HG03095 (cell line): ENCODE measurements around the gene TRIM47.
"Not testable (repeated sequence)": the region's sequence is repeated elsewhere in the genome, so short reads cannot be mapped to it uniquely, and the experiment has no call there.

Experiments used
- ATAC-seq: cut with Tn5 transposase; IDR thresholded peaks from one replicate; pipeline ENCODE4 v1.9.1; 2021; ENCODE audit warnings: moderate library complexity; ENCODE audit not compliant: unreplicated experiment

Gene TRIM47

GRCh38 chr17:75891605-75892555 is 13.5 kb upstream of the TRIM47 start:
- no peak for ATAC-seq

GRCh38 chr17:75891022-75891604 is 12.7 kb upstream of the TRIM47 start:
- no peak for ATAC-seq

- ATAC-seq = no peak
Observed at GRCh38 chr17:75889454-75889853, 11.1 kb upstream of the TRIM47 start.

- ATAC-seq = no peak
Observed at GRCh38 chr17:75888484-75888883, 10.1 kb upstream of the TRIM47 start.

GRCh38 chr17:75885860-75886259 is 7.5 kb upstream of the TRIM47 start:
- ATAC-seq = not testable (repeated sequence)

- ATAC-seq = no peak
Observed at GRCh38 chr17:75885431-75885830, 7.0 kb upstream of the TRIM47 start.

GRCh38 chr17:75881678-75882454 is 3.5 kb upstream of the TRIM47 start:
- no peak for ATAC-seq

- ATAC-seq = no peak
Observed at GRCh38 chr17:75880266-75880665, 1.9 kb upstream of the TRIM47 start.

GRCh38 chr17:75877752-75878173 is 618 bp downstream of the TRIM47 start:
- ATAC-seq = peak; percentile 63

GRCh38 chr17:75876938-75877751 is 1.2 kb downstream of the TRIM47 start:
- no peak for ATAC-seq

GRCh38 chr17:75876190-75876937 is 2.0 kb downstream of the TRIM47 start:
- no peak for ATAC-seq

- no peak for ATAC-seq
Observed at GRCh38 chr17:75875940-75876189, 2.5 kb downstream of the TRIM47 start.

- no peak for ATAC-seq
Observed at GRCh38 chr17:75875182-75875939, 3.0 kb downstream of the TRIM47 start.

- ATAC-seq = no peak
Observed at GRCh38 chr17:75874323-75875181, 3.8 kb downstream of the TRIM47 start.

GRCh38 chr17:75873587-75874322 is 4.6 kb downstream of the TRIM47 start:
- ATAC-seq = no peak

- no peak for ATAC-seq
Observed at GRCh38 chr17:75872434-75873351, 5.7 kb downstream of the TRIM47 start.

- not testable (repeated sequence) for ATAC-seq
Observed at GRCh38 chr17:75870228-75870627, 8.2 kb downstream of the TRIM47 start.
